GM19025 (cell line): ENCODE data around the gene CDON.
"Not testable (repeated sequence)": the region's sequence is repeated elsewhere in the genome, so short reads cannot be mapped to it uniquely, and the experiment has no call there.

Source experiments
- ATAC-seq: cut with Tn5 transposase; IDR thresholded peaks from one replicate; pipeline ENCODE4 v1.9.1; 2021; ENCODE audit warnings: mild to moderate bottlenecking, low read depth, moderate library complexity; ENCODE audit not compliant: unreplicated experiment

The CDON gene

DNA sequence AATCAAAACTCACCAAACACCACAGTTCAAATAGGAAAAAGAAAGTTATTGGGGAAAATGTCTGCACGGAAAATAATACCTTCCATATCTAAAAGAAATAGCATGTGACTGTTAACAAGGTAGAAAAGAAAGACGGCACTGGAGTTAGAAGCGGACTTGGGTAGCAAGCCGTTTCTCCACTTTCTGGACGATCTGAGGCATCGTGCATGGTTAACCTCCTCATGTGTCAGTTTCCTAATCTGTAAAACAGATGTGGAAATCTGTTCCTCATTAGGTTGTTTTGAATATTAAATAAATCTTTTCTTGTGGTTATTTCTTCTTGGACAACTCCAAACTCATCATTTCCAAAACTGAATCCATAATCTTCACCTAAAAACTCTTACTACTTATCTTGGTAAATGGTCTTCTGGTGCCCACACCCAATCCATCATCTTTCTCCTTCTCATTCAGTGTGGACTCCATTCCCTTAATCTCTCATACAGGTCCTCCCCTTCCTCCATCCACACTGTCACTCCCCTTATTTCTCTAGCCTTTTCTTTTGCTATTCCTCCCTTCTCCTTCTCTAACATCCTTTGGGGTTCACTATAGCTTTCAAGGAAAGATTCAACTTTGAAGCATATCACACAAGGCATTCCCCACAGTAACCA is 63.3 kb downstream of the CDON start:
- no peak for ATAC-seq

DNA sequence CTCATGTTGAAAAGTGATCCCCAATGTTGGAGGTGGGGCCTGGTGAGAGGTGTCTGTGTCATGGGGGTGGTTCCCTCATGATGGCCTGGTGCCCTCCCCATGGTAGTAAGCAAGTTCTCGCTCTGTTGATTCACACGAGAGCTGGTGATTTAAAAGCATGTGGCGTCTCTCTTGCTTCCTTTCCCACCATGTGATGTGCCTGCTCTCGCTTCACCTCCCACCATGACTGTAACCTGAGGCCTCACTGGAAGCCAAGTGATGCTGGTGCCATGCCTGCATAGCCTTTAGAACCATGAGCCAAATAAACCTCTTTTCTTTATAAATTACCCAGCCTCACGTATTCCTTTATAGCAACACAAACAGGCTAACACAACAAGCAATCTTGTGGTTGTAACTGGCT is 64.4 kb downstream of the CDON start:
- ATAC-seq, result no peak

DNA sequence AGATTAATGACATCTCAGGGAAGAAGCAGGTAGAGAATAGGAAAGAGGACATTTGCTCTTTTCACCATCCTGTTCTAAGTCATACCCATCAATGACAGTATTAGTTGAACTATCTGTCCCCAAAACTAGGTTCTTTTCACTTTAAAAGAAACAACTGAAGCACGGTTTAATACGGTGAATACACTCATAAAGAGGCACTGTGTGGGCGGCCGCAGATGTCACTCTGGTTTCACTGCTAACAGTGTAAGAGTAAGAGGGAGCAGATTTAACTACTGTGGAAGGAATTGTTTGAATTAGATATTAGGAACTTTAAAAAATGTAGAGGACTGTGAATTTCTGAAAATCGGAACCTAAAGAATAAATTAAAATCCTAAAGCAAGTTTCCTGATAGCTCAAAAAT is 67.4 kb downstream of the CDON start:
- ATAC-seq, result no peak

DNA sequence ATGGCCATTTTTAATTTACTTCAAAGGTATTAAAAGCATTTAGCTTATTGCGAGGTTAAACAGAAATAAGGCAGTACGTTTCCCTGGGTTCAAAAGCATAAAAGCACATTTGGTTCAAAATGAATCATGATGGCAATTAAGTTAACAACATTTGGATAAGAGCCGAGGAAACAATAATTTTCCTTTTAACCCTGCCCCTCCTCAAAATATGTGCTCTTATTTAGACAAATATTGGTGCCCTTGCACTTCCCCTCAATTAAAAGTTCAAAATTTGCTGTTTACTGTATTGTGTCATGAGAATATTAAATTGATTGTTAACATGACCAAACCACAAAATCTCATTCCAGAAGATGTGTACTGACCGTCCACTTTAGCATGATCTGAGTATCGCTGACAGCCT is 68.2 kb downstream of the CDON start:
- ATAC-seq, result no peak

DNA sequence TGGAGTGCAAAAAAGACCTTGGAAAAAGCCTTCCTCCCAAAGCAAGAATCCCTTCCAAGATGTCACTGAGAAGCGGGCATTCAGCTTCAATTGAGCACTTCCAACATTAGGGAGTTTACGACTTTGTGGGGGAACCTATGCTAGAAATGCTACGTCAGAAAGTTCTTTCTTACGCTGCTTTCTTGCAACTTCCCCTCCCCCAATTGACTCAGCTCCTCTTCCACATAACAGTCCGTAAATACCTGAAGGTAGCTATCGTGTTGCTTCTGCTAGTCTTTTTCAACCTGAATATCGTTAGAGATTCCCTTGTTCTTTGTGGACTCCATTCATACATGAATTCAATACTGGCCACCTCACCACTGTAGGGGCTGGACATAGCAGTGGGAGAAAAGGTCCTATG is 69.8 kb downstream of the CDON start:
- no peak for ATAC-seq

DNA sequence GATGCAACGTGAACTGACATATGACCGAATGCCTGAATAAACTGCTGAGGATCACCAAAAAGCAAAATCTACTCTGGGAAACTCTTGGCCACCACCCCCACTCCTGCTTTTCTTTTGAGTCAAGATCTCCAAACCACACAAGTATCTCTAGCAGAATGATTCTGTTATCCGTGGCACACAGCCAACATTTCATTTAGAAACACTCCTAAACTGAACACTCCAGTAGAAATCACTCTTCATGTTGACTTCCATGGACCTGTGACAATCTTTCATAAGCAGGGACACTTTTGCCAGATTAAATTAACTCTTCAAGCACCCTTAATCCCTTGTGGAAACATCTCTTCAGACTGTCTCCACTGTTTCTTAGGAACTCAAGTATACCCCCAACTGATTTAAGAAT is 72.4 kb downstream of the CDON start:
- ATAC-seq, result no peak

DNA sequence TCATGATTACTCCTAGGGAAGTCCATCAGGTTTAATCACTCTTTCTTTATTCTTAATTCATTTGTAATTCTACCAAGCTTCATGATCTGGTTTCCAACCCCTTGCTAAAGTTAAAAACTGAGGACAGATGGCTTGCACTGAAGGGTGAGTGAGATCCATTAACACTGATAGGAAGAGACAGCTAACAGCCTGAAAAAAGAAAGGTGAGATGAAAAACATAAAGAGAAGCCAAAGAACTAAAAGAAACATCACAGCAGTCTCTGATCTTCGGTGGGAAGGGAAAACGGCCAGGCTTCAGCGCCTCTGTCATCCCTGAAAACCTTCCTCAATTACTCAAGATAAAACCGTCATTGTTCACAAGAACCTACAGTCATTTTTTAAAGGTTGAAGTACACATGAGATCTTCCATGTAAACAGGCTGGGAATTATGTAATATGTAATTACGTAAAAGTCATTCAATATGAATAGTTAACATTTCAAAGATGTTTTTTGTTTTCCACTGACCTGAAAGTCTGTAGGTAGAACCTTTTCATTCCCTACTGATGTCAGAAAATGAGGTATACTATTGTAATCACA is 75.5 kb downstream of the CDON start:
- ATAC-seq, result no peak

DNA sequence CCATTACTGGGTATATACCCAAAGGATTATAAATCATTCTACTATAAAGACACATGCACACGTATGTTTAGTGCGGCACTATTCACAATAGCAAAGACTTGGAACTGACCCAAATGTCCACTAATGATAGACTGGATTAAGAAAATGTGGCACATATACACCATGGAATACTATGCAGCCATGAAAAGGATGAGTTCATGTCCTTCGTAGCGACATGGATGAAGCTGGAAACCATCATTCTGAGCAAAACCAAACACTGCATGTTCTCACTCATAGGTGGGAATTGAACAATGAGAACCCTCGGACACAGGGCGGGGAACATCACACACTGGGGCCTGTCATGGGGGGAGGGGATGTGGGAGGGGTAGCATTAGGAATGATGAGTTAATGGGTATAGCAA is 76.7 kb downstream of the CDON start:
- not testable (repeated sequence) for ATAC-seq

DNA sequence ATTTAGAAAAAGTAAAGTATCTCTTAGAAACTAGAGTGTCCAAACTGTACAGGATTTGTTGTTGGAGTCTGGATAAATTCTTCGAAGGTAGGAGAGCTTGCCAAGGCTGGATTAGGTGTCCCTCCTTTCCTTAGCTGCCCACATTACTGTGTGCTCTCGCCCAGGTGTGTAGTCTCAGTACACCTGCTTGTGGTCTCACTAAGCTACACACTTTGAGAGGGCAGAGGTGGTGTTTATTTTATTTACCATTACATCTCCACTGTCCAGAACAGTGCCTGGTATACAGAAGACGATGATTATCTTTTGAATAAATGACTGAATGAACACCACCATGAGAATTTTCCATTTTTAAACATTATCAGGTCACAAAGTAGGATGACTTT is 80.3 kb downstream of the CDON start:
- no peak for ATAC-seq

DNA sequence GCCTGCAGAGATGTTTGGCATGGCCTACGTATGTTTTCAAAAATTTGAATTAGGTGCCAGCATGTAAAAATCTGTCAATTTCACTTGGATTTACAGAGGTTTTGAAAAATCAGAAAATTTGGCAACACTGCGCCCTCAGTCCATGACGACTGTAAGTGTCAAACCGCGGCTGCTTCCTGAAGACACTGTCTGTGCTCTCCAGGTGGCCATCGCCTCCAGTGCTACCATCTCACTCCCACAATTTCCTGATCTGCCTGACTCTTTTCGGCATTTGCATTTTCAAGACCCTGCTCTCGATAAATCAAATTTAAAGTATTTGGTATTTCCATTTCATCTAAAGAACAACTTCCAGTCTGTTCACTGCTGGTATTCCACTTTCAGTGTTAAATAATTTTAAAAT is 82.2 kb downstream of the CDON start:
- no peak for ATAC-seq

DNA sequence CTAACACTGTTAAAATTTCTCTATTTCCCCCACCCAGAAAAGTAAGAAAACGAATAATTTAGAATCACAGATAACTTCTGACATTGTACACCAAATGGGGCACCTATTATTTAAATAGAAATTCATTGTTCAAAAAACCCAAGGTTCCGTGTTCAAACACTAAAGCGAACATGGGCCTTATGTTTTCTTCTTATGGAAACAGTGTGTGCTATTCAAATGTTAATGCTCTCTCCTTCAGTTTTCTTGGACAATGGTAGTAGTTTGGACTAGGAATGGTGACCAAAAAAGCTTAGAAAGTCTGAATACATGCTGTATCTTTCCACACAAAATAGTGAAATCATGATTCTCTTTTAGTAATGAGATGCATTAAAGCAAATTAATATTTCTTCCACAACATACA is 83.2 kb downstream of the CDON start:
- no peak for ATAC-seq

DNA sequence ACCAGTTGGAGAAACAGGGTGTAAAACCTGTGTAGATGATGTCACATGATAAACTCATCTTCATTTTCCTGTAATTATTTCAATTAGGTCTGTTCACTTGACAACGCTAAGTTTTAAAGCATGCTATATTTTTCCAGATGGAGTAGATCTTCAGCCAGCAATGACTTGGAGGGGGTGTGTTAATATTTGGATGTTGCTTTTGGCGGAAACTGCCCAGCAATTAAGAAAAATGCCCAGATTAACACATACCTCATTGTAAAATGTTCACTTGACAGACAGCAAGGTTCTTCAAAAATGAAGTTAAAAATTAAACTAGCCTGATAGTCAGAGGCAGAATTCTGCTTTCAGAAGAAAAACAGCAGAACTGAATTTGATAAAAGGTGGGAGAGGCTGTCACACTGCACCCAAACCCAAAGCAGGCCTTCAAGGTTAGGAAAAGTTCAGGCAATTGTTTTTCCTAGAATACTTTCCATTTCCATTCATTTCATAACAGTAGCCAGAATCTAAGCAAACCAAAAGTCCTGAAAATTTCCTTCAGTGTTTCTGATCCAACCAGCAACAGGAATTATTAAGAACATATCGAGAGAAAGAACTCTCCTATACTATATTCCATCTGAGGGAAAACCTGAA is 83.8 kb downstream of the CDON start:
- no peak for ATAC-seq

DNA sequence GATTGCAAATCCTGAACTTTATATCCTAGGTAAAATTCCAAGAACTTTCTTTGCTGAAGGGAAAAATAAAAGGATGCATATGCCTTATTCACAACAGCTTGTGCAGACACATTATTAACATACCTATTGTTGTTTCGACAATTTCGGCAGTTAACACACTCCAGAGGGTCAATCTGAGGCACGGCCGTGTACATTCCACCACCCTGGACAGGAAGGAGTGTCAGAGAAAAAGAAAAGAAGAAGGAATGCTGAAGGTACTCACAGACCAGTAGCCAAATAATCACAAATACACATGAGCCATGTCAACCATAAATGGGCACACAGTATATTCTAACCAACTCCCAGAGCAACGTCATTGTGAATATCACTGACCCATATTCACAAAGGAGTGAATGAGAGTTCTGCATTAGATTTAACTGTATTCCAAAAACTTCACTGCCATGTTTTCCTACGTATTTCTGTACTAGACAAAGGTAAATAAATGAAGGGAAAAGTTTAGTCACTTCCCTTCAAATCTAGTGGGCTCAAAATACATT is 84.4 kb downstream of the CDON start:
- no peak for ATAC-seq

DNA sequence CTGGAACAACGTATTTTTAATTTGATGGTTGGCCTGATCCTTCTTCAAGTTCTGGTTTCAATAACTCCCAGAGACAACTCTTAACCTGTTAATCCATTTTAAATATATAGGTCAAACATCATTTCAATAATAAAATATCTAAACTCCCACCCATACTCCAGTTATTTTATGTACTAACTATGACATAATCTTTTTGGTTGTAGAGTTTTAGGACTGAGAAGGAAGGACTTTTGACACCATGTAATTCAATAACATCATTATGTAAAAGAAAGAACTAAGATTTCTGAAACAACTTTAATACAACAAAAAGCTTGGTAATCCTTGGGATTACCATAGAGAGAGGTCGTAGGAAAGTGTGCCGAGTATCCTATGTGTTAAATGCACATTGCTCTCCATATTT is 85.3 kb downstream of the CDON start:
- ATAC-seq, result no peak

DNA sequence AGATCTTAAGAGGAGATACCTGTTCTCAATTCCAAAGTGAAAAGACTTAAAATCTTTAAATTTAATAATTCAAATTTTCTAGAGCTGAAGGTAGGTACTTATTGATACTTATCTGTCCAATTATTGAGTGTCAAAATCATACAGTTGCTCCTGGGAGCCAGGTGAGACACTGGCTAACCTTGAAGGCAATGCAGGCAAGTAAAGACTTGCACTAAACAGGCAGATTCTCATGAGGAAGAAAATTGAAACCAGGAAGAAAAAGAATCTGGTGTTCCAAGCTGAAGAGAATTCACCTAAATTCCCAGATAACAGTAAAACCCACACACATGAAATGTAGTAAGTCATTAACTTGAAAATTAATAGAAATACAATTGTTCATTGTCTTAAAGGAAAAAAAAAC is 86.5 kb downstream of the CDON start:
- ATAC-seq, result no peak

DNA sequence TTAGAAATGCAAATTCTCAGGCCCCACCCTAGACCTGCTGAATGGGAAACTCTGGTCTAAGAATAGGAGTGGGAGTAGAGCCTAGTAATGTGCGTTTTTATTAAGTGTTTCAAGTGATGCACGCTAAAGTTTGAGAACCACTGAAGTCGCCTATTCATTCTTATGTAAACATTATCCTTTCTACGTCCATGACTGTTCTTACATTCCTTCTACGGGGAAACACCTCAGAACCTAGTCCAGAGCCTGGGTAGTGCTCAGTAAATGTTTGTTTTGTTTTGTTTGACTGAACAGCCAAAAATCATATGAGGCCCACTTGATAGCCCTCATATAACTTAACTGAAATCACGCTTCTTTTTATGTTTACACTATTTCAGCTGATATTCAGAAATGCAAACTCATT is 87.0 kb downstream of the CDON start:
- no peak for ATAC-seq

DNA sequence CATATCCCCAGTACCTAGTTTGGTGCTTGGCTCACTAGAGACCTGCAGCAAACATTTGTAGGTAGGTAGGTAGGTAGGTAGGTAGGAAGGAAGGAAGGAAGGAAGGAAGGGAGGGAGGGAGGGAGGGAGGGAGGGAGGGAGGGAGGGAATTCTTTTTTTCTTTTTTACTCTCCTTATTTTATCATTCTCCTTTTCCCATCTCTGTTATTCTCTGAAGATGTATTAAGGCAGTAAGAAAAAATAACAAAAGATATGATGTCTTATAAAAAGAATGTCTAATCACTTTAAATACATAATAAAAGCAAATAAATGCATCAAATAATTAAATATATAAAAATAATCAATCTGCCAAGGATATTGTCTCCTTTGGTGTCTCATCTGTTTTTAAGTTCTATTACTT is 88.4 kb downstream of the CDON start:
- no peak for ATAC-seq

DNA sequence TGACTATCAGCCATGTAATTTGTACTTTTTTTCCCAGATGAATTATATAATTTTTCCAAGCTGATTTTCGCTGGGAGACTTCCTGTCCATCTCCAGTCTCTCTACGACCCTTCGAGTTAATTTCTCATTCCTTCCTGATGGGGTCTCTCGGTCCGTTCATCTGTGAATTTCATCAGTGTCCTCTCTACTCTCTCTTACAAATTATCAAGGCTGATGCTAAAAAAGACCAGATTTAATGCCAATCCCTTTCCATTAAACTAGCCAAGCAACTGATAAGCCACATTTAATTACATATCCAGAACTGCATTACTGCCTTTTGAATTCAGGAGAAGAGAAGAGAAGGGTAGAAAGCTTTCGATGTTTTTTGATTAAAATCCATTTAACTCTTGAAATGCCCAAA is 91.0 kb downstream of the CDON start:
- no peak for ATAC-seq

DNA sequence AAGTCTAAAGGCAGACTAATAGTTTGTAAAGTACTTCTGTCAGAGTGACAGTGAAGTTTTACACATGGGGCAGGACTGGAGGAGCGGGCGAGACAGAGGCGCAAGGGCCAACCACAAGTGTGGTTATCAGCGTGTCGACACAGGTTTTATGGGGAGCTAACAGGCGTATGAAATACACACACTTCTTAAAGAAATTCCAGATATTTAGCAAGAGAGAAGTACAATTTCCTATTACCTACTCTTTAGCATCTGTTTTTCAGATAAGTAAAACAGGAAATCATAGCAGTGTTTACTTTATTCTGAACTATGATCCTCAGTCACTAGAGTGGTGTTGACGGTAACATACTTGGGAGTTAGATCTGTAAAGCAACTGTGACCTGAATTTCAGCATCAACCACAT is 94.3 kb downstream of the CDON start:
- ATAC-seq, result no peak

DNA sequence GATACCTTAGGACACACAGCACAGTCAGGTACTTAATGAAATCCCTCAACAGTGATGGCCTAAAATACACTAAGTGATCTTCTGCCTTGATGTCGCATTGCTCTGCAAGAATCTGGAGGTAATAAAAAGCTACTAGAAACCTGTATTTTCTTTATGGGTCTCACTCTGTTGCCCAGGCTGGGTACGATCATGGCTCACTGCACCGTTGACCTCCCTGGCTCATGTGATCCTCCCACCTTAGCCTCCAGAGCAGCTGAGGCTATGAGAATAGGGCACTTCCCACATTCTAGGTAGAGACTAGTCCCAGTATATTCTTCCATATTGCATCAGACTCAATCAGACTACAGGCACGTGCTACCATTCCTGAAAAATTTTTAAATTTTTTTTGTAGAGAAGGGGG is 95.2 kb downstream of the CDON start:
- no peak for ATAC-seq

DNA sequence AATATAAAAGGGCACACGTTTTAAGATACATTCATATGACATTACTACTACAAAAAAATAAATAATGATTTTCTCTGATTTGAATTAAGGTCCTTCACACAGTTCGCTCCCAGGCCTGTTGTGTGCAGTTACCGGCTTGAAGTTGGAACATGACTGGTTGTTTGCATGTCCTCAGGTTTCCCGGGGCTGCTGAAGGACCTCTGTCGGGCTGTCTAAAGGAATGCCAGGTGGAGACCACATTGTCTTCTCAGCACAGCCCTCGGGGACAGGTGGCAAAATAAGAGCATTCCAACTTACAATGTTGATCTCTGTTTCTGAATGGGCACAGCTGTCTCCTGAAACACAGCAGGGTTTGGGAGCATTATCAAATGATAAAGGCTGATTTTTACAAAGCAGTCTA is 101.9 kb downstream of the CDON start:
- ATAC-seq, result no peak

DNA sequence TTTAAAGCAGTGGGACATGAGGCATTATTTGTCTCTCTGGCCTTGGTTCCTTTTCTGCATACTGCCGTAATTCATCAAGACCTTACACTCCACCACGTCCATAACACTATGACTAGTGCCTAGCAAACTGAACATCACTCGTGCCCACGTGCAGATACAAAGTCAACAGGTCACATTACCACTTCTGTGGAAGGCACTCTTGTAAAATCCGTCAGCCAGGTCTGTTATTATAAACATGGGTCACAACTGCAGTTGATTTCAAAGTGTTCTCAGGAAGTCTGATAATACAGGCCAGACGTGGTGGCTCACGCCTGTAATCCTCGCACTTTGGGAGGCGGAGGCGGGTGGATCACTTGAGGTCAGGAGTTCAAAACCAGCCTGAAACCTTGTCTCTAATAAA is 102.7 kb downstream of the CDON start:
- ATAC-seq, result no peak
